ENCODE results near the gene CCDC134.

Gene CCDC134

DNA sequence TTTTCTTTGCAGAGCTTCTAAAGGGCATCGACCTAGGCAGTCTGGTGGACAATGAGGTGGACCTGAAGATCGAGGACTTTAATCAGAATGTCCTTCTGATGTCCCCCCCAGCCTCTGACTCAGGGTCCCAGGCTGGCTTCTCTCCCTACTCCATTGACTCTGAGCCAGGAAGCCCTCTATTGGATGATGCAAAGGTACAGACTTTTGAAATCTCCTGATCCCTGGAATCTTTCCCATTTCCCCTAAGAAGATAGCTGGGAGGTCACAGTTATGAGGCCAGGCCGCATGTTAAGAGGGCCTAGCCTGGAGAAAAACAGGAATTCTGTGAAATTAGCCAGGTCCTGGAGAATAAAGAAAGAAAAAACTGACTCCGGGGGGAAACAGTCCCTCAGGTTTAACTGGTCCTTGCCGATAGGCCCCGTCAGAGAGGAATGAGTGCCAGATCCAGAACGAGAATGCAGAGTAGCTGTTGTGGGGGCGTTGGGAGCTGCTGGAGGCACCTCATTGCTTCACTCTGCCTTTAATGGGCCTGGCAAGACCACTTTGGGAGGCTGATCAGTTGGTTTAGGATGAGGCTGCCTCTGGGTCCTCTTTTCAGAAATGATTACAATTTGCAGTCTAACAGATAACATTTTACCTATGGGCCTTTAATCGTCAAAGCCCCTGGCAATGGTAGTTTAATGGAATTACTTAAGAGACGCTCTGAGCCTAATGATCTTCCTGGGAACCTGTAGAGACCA, 75.2 kb downstream of the CCDC134 start:
- H2BK120ac ChIP-seq (ENCODE audit: low read depth, low read length), result no peak overlapping the region
- no peak for DNase-seq
- peaks cover 59 to 91% of the 10 kb centered on the region in 2 experiments for H3K36me3 ChIP-seq (ENCODE audit: control insufficient read depth in 1 of 2, insufficient read depth in 2 of 2, low read depth in 1 of 2, low read length in 2 of 2)
- no peak overlapping the region for H3K18ac ChIP-seq (ENCODE audit: low read depth in 1 of 2, low read length in 2 of 2)
- peak overlapping the region; percentile 25 for H3K9ac ChIP-seq (ENCODE audit: low read length)
- H2BK15ac ChIP-seq (ENCODE audit: low read depth, poor library complexity, severe bottlenecking), result no peak overlapping the region
- H3K27ac ChIP-seq (ENCODE audit: low read length, poor library complexity, severe bottlenecking), result no peak overlapping the region
- no peak overlapping the region for H3K14ac ChIP-seq (ENCODE audit: low read length in 2 of 2)
- no peak overlapping the region for H4K91ac ChIP-seq (ENCODE audit: low read length)
- H2AK5ac ChIP-seq (ENCODE audit: low read length, severe bottlenecking), result no peak overlapping the region
- no peak overlapping the region for H3K4me3 ChIP-seq (ENCODE audit: insufficient read depth in 1 of 2, low read depth in 1 of 2, low read length in 2 of 2)
- no peaks in the 10 kb centered on the region for H3K27me3 ChIP-seq (ENCODE audit: control insufficient read depth in 1 of 2, insufficient read depth in 1 of 2, low read length in 2 of 2)
- H3K79me1 ChIP-seq (replicated peaks; ENCODE audit: low read length, poor library complexity, severe bottlenecking), result peaks cover 33% of the 10 kb centered on the region
- no peak overlapping the region for H2BK5ac ChIP-seq (ENCODE audit: low read depth, low read length, poor library complexity, severe bottlenecking)
- no peak overlapping the region for H3K23ac ChIP-seq (ENCODE audit: low read length in 2 of 2)
- peaks cover 2% of the 10 kb centered on the region for H3K4me1 ChIP-seq (ENCODE audit: control insufficient read depth, insufficient read depth, low read depth, low read length)
- H3K4me2 ChIP-seq (ENCODE audit: low read length, poor library complexity, severe bottlenecking), result no peak overlapping the region
- 97% methylated on average over 10 of the region's 10 CpGs for WGBS
- H2BK12ac ChIP-seq (ENCODE audit: low read length in 2 of 2), result no peak overlapping the region
- no peaks in the 10 kb centered on the region for H3K9me3 ChIP-seq (ENCODE audit: control insufficient read depth, low read length)
- H4K8ac ChIP-seq (ENCODE audit: low read length), result no peak overlapping the region
- no peak overlapping the region for H2AFZ ChIP-seq (ENCODE audit: low read depth, low read length)
- no peak overlapping the region for H3K4ac ChIP-seq (ENCODE audit: low read depth in 1 of 2, low read length in 2 of 2)

Data from mesenchymal stem cell (in vitro differentiated cells and primary cell).